Naive thymus-derived CD4-positive, alpha-beta T cell (primary cell): Measurements from ENCODE around the gene RABGAP1. TPM values are rescaled to one million over a fixed set of nuclear protein-coding genes. Genes with fewer than 3 reads are reported as not detected.

Experiments used
- ATAC-seq: fragments of 150-1000 bp; cut with Tn5 transposase; 2 replicates; pipeline ENCODE4 v1.10.0; 2021; ENCODE audit warnings: mild to moderate bottlenecking, moderate library complexity
- CTCF ChIA-PET: fragments of 350-600 bp; sonication (Branson Sonifier 250); formaldehyde crosslinking; loops from one replicate; lab custom pipeline; 2021; ENCODE audit warnings: antibody characterized with exemption; lab: Charles Lee
- POLR2A ChIA-PET: fragments of 350-600 bp; sonication (Branson Sonifier 250); formaldehyde crosslinking; loops from one replicate; lab custom pipeline; 2021; ENCODE audit warnings: antibody characterized with exemption, inconsistent platforms; lab: Charles Lee
- DNase-seq, 9 donors: peaks; one replicate each; pipeline versions ENCODE4 v3.0.0 to v3.0.0-alpha.2; 2020 to 2022; ENCODE audit warnings: mixed read lengths in 1 of 9
- H3K27ac ChIP-seq: one replicate; pipeline ENCODE4 v1.7.0; 2013; ENCODE audit warnings: mild to moderate bottlenecking, low read depth, low read length, moderate library complexity
- H3K27me3 ChIP-seq, 2 donors: one replicate each; pipeline ENCODE4 v1.7.0; 2013; ENCODE audit warnings: low read length in 2 of 2, mild to moderate bottlenecking in 2 of 2, moderate library complexity in 2 of 2; ENCODE audit not compliant: control insufficient read depth in 2 of 2, insufficient read depth in 2 of 2
- H3K36me3 ChIP-seq, 3 experiments: 1 replicate in 2 of 3; 2 replicates in 1 of 3; pipeline ENCODE4 v1.7.0; 2013; ENCODE audit warnings: low read length in 3 of 3, mild to moderate bottlenecking in 3 of 3, moderate library complexity in 1 of 3; ENCODE audit not compliant: insufficient read depth in 3 of 3, control insufficient read depth in 2 of 3
- H3K4me1 ChIP-seq, 2 donors: one replicate each; pipeline ENCODE4 v1.7.0; 2013; ENCODE audit warnings: low read length in 2 of 2, mild to moderate bottlenecking in 2 of 2, moderate library complexity in 1 of 2; ENCODE audit not compliant: control insufficient read depth in 2 of 2, insufficient read depth in 2 of 2
- H3K4me3 ChIP-seq: 2 replicates; pipeline ENCODE4 v1.7.0; 2013; ENCODE audit warnings: mild to moderate bottlenecking, low read length
- H3K9me3 ChIP-seq, 3 experiments: 1 replicate in 2 of 3; 2 replicates in 1 of 3; pipeline ENCODE4 v1.7.0; 2013; ENCODE audit warnings: low read length in 3 of 3; ENCODE audit not compliant: control insufficient read depth in 2 of 3
- H3K27ac Mint-ChIP-seq, 9 donors: one replicate each; pipeline ENCODE4 v1.8.0; 2020 to 2022; ENCODE audit warnings: mixed read lengths in 9 of 9, mild to moderate bottlenecking in 8 of 9, moderate library complexity in 5 of 9, inconsistent platforms in 2 of 9
- H3K27me3 Mint-ChIP-seq, 5 donors: one replicate each; pipeline ENCODE4 v1.8.0; 2021 to 2022; ENCODE audit warnings: mixed read lengths in 5 of 5, mild to moderate bottlenecking in 1 of 5
- H3K36me3 Mint-ChIP-seq, 5 donors: one replicate each; pipeline ENCODE4 v1.8.0; 2020 to 2022; ENCODE audit warnings: mixed read lengths in 5 of 5, mild to moderate bottlenecking in 3 of 5, inconsistent platforms in 1 of 5
- H3K4me1 Mint-ChIP-seq, 7 donors: one replicate each; pipeline ENCODE4 v1.8.0; 2020 to 2022; ENCODE audit warnings: mixed read lengths in 7 of 7, mild to moderate bottlenecking in 3 of 7, inconsistent platforms in 1 of 7
- H3K4me3 Mint-ChIP-seq, 10 donors: one replicate each; pipeline ENCODE4 v1.8.0; 2020 to 2022; ENCODE audit warnings: mild to moderate bottlenecking in 10 of 10, mixed read lengths in 10 of 10, moderate library complexity in 6 of 10, inconsistent platforms in 2 of 10
- H3K9me3 Mint-ChIP-seq, 11 donors: one replicate each; pipeline ENCODE4 v1.8.0; 2020 to 2022; ENCODE audit warnings: mixed read lengths in 11 of 11, mild to moderate bottlenecking in 4 of 11, inconsistent platforms in 1 of 11, moderate library complexity in 1 of 11
- intact Hi-C, 2 donors: fragments of 100-400 bp; cut with micrococcal nuclease; formaldehyde crosslinking; loops; one replicate each; pipeline ENCODE4 v1.15.1; 2023
- polyA plus RNA-seq, 2 donors: library from polyadenylated mRNA; unstranded; fragments of 300-500 nt; fragmentation: Illumina TruSeq; gene quantifications; one replicate each; pipeline ENCODE4 v1.2.3, GENCODE V29; 2021
- total RNA-seq, 6 experiments: library from RNA in 5 of 6; stranded (reverse) in 5 of 6; gene quantifications; 1 replicate in 5 of 6; 2 replicates in 1 of 6; pipeline ENCODE4 v1.2.3 and lab custom pipeline; 2021 to 2026

RABGAP1 gene
- total and polyA plus RNA-seq, 7 experiments from 2014 or later = 25.5 to 45.7 (median 34.1) TPM

GRCh38 chr9:122991370-122991830, 50.6 kb downstream of the RABGAP1 start:
- Histone ChIP-seq H3K36me3 (peaks cover 0 to 23% (median 6%) of the 10 kb centered on the region in 3 experiments), H3K4me3 (no peak overlapping the region), H3K4me1 (no peaks in the 10 kb centered on the region), H3K27ac (no peak overlapping the region), H3K9me3 (no peaks in the 10 kb centered on the region), H3K27me3 (no peaks in the 10 kb centered on the region)
- Mint-ChIP-seq H3K4me3 (no peak overlapping the region), H3K4me1 (peaks cover 0 to 6% (median 4%) of the 10 kb centered on the region in 7 donors), H3K36me3 (peaks cover 0 to 9% (median 3%) of the 10 kb centered on the region in 5 donors), H3K9me3 (no peaks in the 10 kb centered on the region), H3K27me3 (no peaks in the 10 kb centered on the region), H3K27ac (no peak overlapping the region)
- intact Hi-C loops = loop anchor here (1.0 to 5.0 kb wide), 9 partner anchors 78 to 526 kb away; partner anchors contain the start of genes ZBTB6 (in 2 of the 2) and RC3H2 (in 1 of the 2)
- CTCF ChIA-PET = interaction anchor here (0.6 to 1.2 kb wide), 8 partner anchors 44 to 1940 kb away, joined by 3 to 12 read pairs (median 4); partner anchors contain the start of gene ZBTB6
- POLR2A ChIA-PET = interaction anchor here (0.6 kb wide), 1 partner anchor 167 kb away, joined by 4 read pairs; no protein-coding TSS in a partner anchor
- DNase-seq = peak in 8 of 9 donors; percentile 1 to 37 (median 14)
- peak; percentile 81 for ATAC-seq

GRCh38 chr9:122996586-122996985, 55.8 kb downstream of the RABGAP1 start:
- ATAC-seq (no peak), DNase-seq (no peak)
- Histone ChIP-seq H3K36me3 (peaks cover 0 to 32% (median 0%) of the 10 kb centered on the region in 3 experiments), H3K27ac (no peak overlapping the region), H3K27me3 (no peaks in the 10 kb centered on the region), H3K9me3 (no peaks in the 10 kb centered on the region), H3K4me3 (no peak overlapping the region), H3K4me1 (no peaks in the 10 kb centered on the region)
- Mint-ChIP-seq H3K4me1 (peaks cover 0 to 5% (median 2%) of the 10 kb centered on the region in 7 donors), H3K36me3 (peaks cover 7 to 48% (median 17%) of the 10 kb centered on the region in 5 donors), H3K27me3 (no peaks in the 10 kb centered on the region), H3K27ac (no peak overlapping the region), H3K4me3 (no peak overlapping the region), H3K9me3 (no peaks in the 10 kb centered on the region)
- POLR2A ChIA-PET = no interaction called here
- intact Hi-C loops = no loop called here
- CTCF ChIA-PET = no interaction called here

- no peak overlapping the region for H3K4me3 Mint-ChIP-seq
- H3K27me3 Mint-ChIP-seq = no peaks in the 10 kb centered on the region
- intact Hi-C loops = no loop called here
- H3K36me3 Mint-ChIP-seq = peaks cover 7 to 59% (median 17%) of the 10 kb centered on the region in 5 donors
- no peaks in the 10 kb centered on the region for H3K9me3 Mint-ChIP-seq
- no peak overlapping the region for H3K27ac Mint-ChIP-seq
- ATAC-seq = no peak
- ChIA-PET POLR2A (no interaction called here), CTCF (no interaction called here)
- Histone ChIP-seq H3K27me3 (no peaks in the 10 kb centered on the region), H3K4me1 (no peaks in the 10 kb centered on the region), H3K27ac (no peak overlapping the region), H3K9me3 (no peaks in the 10 kb centered on the region), H3K4me3 (no peak overlapping the region), H3K36me3 (peaks cover 0 to 31% (median 0%) of the 10 kb centered on the region in 3 experiments)
- peaks cover 0 to 5% (median 3%) of the 10 kb centered on the region in 7 donors for H3K4me1 Mint-ChIP-seq
- no peak for DNase-seq
These were observed 57.6 kb downstream of the RABGAP1 start for GRCh38 chr9:122998448-122998847.

GRCh38 chr9:123000371-123001068, 59.7 kb downstream of the RABGAP1 start:
- H3K36me3 Mint-ChIP-seq = peaks cover 8 to 62% (median 22%) of the 10 kb centered on the region in 5 donors
- no peaks in the 10 kb centered on the region for H3K9me3 Mint-ChIP-seq
- CTCF ChIA-PET = no interaction called here
- H3K27ac Mint-ChIP-seq = peak overlapping the region in 3 of 9 donors; percentile 8 to 22 (median 10)
- H3K9me3 ChIP-seq = no peaks in the 10 kb centered on the region
- H3K27me3 ChIP-seq = no peaks in the 10 kb centered on the region
- no peak overlapping the region for H3K4me3 ChIP-seq
- no peak for DNase-seq
- H3K4me1 Mint-ChIP-seq = peaks cover 0 to 5% (median 3%) of the 10 kb centered on the region in 7 donors
- H3K27ac ChIP-seq = no peak overlapping the region
- POLR2A ChIA-PET = no interaction called here
- no peaks in the 10 kb centered on the region for H3K4me1 ChIP-seq
- peaks cover 0 to 35% (median 0%) of the 10 kb centered on the region in 3 experiments for H3K36me3 ChIP-seq
- no peak for ATAC-seq
- no peaks in the 10 kb centered on the region for H3K27me3 Mint-ChIP-seq
- intact Hi-C loops = no loop called here
- no peak overlapping the region for H3K4me3 Mint-ChIP-seq

GRCh38 chr9:123002754-123003153, 61.9 kb downstream of the RABGAP1 start:
- Mint-ChIP-seq H3K36me3 (peaks cover 6 to 58% (median 27%) of the 10 kb centered on the region in 5 donors), H3K27me3 (no peaks in the 10 kb centered on the region), H3K4me3 (no peak overlapping the region), H3K9me3 (no peaks in the 10 kb centered on the region), H3K4me1 (peaks cover 0 to 6% (median 3%) of the 10 kb centered on the region in 7 donors), H3K27ac (no peak overlapping the region)
- no peak for ATAC-seq
- no peaks in the 10 kb centered on the region for H3K27me3 ChIP-seq
- intact Hi-C loops = no loop called here
- H3K9me3 ChIP-seq = no peaks in the 10 kb centered on the region
- ChIA-PET CTCF (no interaction called here), POLR2A (no interaction called here)
- H3K4me3 ChIP-seq = no peak overlapping the region
- H3K36me3 ChIP-seq = peaks cover 0 to 19% (median 0%) of the 10 kb centered on the region in 3 experiments
- H3K4me1 ChIP-seq = no peaks in the 10 kb centered on the region
- no peak overlapping the region for H3K27ac ChIP-seq
- no peak for DNase-seq

- Histone ChIP-seq H3K4me3 (no peak overlapping the region), H3K9me3 (no peaks in the 10 kb centered on the region), H3K36me3 (peaks cover 0 to 19% (median 0%) of the 10 kb centered on the region in 3 experiments), H3K27me3 (no peaks in the 10 kb centered on the region), H3K27ac (no peak overlapping the region), H3K4me1 (no peaks in the 10 kb centered on the region)
- CTCF ChIA-PET = no interaction called here
- H3K9me3 Mint-ChIP-seq = no peaks in the 10 kb centered on the region
- POLR2A ChIA-PET = no interaction called here
- H3K4me3 Mint-ChIP-seq = no peak overlapping the region
- no peaks in the 10 kb centered on the region for H3K27me3 Mint-ChIP-seq
- H3K4me1 Mint-ChIP-seq = peaks cover 0 to 6% (median 3%) of the 10 kb centered on the region in 7 donors
- ATAC-seq = no peak
- intact Hi-C loops = no loop called here
- no peak overlapping the region for H3K27ac Mint-ChIP-seq
- no peak for DNase-seq
- H3K36me3 Mint-ChIP-seq = peaks cover 6 to 54% (median 27%) of the 10 kb centered on the region in 5 donors
These were observed 62.6 kb downstream of the RABGAP1 start for GRCh38 chr9:123003466-123003865.
